ENCODE results near the gene NHLRC2.

DNA sequence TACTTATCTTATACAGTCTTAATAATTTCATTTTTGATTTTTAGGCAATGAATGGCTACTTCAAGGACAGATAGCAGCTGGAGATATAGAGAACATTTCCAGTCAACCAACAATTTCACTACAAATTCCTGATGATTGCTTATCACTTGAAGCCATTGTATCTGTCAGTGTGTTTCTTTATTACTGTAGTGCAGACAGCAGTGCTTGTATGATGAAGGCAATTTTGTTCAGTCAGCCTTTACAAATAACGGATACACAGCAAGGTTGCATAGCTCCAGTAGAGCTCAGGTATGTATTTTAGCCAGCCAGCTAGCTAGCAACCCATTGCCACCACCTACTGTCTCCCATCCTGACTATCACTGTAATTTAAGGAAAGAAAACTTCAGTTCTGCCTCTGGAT, 53.8 kb downstream of the NHLRC2 start:
- TF ChIP-seq CTCF (IDR thresholded peaks at IDR 0.05) (no peak), POLR2AphosphoS5 (IDR thresholded peaks at IDR 0.05) (no peak), POLR2A (IDR thresholded peaks at IDR 0.05) (no peak)

Measured in sigmoid colon (tissue), 4 donors.